Measurements from ENCODE around the gene GSN. TPM values are rescaled to one million over a fixed set of nuclear protein-coding genes. Genes with fewer than 3 reads are reported as not detected.

Gene GSN
- total RNA-seq, 1 experiment from 2014 or later = 100 TPM

DNA sequence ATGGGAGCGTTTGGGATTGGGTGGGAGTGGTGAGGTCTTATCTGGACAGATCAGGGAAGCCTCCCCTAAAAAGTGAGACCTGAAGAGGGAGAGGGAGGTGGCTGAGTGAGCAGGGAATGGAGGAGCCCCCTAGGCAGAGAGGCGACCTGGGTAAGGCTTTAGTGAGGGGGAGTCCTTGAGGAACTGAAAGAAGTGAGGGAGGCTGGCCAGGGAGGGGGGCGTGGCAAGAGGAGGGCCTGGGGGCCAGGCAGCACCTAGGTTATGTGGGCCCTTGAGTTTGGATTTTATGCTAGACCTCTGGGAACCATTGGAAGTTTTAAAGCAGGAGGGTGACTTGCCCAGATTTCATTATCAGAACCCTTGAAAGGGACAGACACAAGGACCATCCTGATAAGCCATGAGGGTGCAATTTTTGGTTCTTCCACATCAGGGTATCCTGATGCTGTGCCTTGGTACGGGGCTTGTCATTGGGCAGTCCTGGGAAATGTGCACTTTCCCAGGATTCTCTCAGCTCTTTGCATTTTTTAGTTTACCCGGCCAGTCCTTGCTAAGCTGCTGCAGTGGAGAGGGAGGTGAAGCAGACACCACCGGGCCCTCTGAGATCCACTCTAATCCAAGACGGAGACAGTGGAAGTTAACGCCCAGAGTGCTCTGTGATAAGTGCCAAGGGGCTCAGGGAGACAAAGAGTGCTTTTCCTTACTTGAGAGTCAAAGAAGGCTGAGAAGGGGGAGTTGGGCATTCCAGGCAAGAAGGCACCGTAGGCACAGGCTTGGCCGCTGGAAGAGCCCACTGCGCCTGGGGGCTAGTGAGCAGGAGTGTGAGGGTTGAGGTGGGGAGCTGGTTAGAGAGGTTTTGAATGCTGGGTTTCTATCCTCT, 16.1 kb downstream of the GSN start:
- peak in 1 of 2 experiments; percentile 22 for DNase-seq
- Mint-ChIP-seq H3K4me1 (ENCODE audit: low read depth, unreplicated experiment) (peaks cover 65% of the 10 kb centered on the region), H3K36me3 (ENCODE audit: insufficient read depth, unreplicated experiment) (peaks cover 11% of the 10 kb centered on the region), H3K27ac (ENCODE audit: unreplicated experiment) (peak overlapping the region; percentile 81), H3K4me3 (ENCODE audit: unreplicated experiment) (no peak overlapping the region), H3K9me3 (ENCODE audit: unreplicated experiment) (no peaks in the 10 kb centered on the region), H3K27me3 (ENCODE audit: insufficient read depth, unreplicated experiment) (no peaks in the 10 kb centered on the region)
- Histone ChIP-seq H3K9me3 (no peaks in the 10 kb centered on the region), H3K4me1 (peaks cover 58% of the 10 kb centered on the region), H3K36me3 (ENCODE audit: control insufficient read depth, insufficient read depth, low read length) (peaks cover 3% of the 10 kb centered on the region; the same call in 1 of the 2 replicates), H3K27me3 (replicated peaks; ENCODE audit: control insufficient read depth, insufficient read depth, low read length) (no peaks in the 10 kb centered on the region), H3K4me3 (ENCODE audit: low read depth, low read length) (no peak overlapping the region)
- ChIA-PET CTCF (no interaction called here), POLR2A (no interaction called here)
- intact Hi-C loops (cut with micrococcal nuclease; ENCODE audit: unreplicated experiment) = no loop called here
- no TSS peak for BruUV-seq (replicated peaks)
- TF ChIP-seq, protein P1, sequence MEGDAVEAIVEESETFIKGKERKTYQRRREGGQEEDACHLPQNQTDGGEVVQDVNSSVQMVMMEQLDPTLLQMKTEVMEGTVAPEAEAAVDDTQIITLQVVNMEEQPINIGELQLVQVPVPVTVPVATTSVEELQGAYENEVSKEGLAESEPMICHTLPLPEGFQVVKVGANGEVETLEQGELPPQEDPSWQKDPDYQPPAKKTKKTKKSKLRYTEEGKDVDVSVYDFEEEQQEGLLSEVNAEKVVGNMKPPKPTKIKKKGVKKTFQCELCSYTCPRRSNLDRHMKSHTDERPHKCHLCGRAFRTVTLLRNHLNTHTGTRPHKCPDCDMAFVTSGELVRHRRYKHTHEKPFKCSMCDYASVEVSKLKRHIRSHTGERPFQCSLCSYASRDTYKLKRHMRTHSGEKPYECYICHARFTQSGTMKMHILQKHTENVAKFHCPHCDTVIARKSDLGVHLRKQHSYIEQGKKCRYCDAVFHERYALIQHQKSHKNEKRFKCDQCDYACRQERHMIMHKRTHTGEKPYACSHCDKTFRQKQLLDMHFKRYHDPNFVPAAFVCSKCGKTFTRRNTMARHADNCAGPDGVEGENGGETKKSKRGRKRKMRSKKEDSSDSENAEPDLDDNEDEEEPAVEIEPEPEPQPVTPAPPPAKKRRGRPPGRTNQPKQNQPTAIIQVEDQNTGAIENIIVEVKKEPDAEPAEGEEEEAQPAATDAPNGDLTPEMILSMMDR (IDR thresholded peaks at IDR 0.05; ENCODE audit: insufficient read depth in 1 of 2, low read depth in 1 of 2, low read length in 1 of 2, severe bottlenecking in 1 of 2, unreplicated experiment in 1 of 2) = no peak

DNA sequence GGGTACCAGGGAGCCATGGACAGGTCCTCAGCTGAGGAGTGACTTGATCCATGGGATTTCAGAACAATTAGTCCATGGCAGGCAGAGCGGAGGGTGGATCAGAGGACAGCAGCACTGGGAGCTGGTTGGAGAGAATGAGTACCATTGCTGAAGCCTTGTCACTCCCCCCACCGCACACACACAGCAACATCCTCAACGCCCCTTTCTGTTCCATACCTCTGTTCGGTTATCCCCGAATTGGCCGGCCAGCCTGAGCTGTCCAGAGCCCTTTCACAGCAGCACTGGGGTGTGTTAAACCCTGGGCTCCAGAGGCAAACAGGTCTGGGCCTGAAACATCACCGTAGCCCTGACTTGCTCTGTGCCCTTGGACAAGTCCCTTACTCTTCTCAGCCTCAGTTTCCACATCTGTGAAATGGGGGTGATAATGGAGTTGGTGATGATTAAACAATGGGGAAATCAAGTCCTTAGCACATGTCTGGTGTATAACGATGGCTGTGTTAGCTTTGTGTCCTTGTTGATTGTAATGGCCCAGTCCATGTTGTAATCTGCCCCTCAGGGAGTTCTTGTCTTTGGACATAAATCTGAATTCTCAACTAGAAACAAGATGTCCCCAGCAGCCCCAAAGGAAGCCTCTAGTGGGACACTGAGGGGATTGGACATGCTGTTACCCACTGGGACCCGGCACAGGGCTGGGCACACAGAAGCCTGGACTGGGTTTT, 16.9 kb downstream of the GSN start:
- peak overlapping the region; percentile 81 for H3K27ac Mint-ChIP-seq (ENCODE audit: unreplicated experiment)
- no peaks in the 10 kb centered on the region for H3K9me3 Mint-ChIP-seq (ENCODE audit: unreplicated experiment)
- H3K4me3 ChIP-seq (ENCODE audit: low read depth, low read length) = no peak overlapping the region
- TF ChIP-seq, protein P1 (IDR thresholded peaks at IDR 0.05; ENCODE audit: insufficient read depth in 1 of 2, low read depth in 1 of 2, low read length in 1 of 2, severe bottlenecking in 1 of 2, unreplicated experiment in 1 of 2) = no peak
- intact Hi-C loops (cut with micrococcal nuclease; ENCODE audit: unreplicated experiment) = no loop called here
- H3K36me3 Mint-ChIP-seq (ENCODE audit: insufficient read depth, unreplicated experiment) = peaks cover 7% of the 10 kb centered on the region
- peaks cover 63% of the 10 kb centered on the region for H3K4me1 ChIP-seq
- H3K27me3 Mint-ChIP-seq (ENCODE audit: insufficient read depth, unreplicated experiment) = no peaks in the 10 kb centered on the region
- H3K4me1 Mint-ChIP-seq (ENCODE audit: low read depth, unreplicated experiment) = peaks cover 69% of the 10 kb centered on the region
- H3K4me3 Mint-ChIP-seq (ENCODE audit: unreplicated experiment) = no peak overlapping the region
- ChIA-PET CTCF (interaction anchor here (0.9 to 3.1 kb wide), 2 partner anchors 17 to 35 kb away, joined by 3 to 15 read pairs; partner anchors contain the start of gene GSN), POLR2A (no interaction called here)
- no TSS peak for BruUV-seq (replicated peaks)
- peak in 1 of 2 experiments; percentile 21 for DNase-seq
- peaks cover 3% of the 10 kb centered on the region; the same call in 1 of the 2 replicates for H3K36me3 ChIP-seq (ENCODE audit: control insufficient read depth, insufficient read depth, low read length)
- H3K9me3 ChIP-seq = no peaks in the 10 kb centered on the region
- H3K27me3 ChIP-seq (replicated peaks; ENCODE audit: control insufficient read depth, insufficient read depth, low read length) = no peaks in the 10 kb centered on the region
